ENCODE results near the gene WWOX.

Gene WWOX

DNA sequence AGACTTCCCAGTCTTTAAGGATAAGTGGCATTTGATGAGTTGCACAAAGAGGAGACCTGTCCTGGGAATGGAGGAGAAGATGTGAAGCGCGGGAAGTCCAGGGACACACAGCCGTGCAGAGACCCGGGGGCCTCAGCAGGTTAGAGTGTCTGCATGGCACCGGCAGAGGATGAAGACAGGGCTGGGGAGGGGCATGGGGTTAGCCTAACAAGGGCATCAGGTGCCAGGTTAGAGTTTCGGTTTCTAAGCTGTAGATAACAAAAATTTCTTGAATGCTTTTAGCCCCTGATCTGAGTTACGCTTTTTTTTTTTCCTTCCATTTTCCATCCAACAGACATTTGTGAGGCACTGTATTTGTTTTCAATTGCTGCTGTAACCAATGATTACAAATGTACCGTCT is 906.8 kb downstream of the WWOX start:
- DNase-seq, result peak; percentile 68
- no peak overlapping the region for H3K4me3 ChIP-seq (ENCODE audit: low read length)
- H3K36me3 ChIP-seq (replicated peaks; ENCODE audit: insufficient read depth, low read length), result no peaks in the 10 kb centered on the region
- peak overlapping the region; percentile 44 for H3K9ac ChIP-seq (ENCODE audit: low read length)
- no peaks in the 10 kb centered on the region for H3K9me3 ChIP-seq (replicated peaks; ENCODE audit: insufficient read depth, low read length)
- no peaks in the 10 kb centered on the region for H3K27me3 ChIP-seq (replicated peaks; ENCODE audit: insufficient read depth, low read length)
- no peak for TF ChIP-seq EZH2 (optimal IDR thresholded peaks at IDR 0.05; ENCODE audit: low read depth, low read length)
- TF ChIP-seq EZH2phosphoT487 (IDR thresholded peaks at IDR 0.05; ENCODE audit: low read length), result no peak
- TF ChIP-seq, protein P1, sequence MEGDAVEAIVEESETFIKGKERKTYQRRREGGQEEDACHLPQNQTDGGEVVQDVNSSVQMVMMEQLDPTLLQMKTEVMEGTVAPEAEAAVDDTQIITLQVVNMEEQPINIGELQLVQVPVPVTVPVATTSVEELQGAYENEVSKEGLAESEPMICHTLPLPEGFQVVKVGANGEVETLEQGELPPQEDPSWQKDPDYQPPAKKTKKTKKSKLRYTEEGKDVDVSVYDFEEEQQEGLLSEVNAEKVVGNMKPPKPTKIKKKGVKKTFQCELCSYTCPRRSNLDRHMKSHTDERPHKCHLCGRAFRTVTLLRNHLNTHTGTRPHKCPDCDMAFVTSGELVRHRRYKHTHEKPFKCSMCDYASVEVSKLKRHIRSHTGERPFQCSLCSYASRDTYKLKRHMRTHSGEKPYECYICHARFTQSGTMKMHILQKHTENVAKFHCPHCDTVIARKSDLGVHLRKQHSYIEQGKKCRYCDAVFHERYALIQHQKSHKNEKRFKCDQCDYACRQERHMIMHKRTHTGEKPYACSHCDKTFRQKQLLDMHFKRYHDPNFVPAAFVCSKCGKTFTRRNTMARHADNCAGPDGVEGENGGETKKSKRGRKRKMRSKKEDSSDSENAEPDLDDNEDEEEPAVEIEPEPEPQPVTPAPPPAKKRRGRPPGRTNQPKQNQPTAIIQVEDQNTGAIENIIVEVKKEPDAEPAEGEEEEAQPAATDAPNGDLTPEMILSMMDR (IDR thresholded peaks at IDR 0.05; ENCODE audit: low read length), result no peak
- H3F3A ChIP-seq (ENCODE audit: insufficient read depth, low read length), result peaks cover 20% of the 10 kb centered on the region
- H2AFZ ChIP-seq (ENCODE audit: low read length), result peak overlapping the region; percentile 42; the same call in 1 of the 2 replicates
- H4K20me1 ChIP-seq (ENCODE audit: insufficient read depth, low read length), result no peaks in the 10 kb centered on the region
- H3K4me1 ChIP-seq (ENCODE audit: low read length), result peaks cover 39% of the 10 kb centered on the region
- no peaks in the 10 kb centered on the region for H3K9me2 ChIP-seq (replicated peaks; ENCODE audit: insufficient read depth, low read length)
- peak overlapping the region; percentile 99 for H3K27ac ChIP-seq (ENCODE audit: low read length)
- H3K4me2 ChIP-seq (ENCODE audit: low read depth, low read length), result peak overlapping the region; percentile 49; the same call in 1 of the 2 replicates
- no peaks in the 10 kb centered on the region for H3K79me2 ChIP-seq (ENCODE audit: low read length)

DNA sequence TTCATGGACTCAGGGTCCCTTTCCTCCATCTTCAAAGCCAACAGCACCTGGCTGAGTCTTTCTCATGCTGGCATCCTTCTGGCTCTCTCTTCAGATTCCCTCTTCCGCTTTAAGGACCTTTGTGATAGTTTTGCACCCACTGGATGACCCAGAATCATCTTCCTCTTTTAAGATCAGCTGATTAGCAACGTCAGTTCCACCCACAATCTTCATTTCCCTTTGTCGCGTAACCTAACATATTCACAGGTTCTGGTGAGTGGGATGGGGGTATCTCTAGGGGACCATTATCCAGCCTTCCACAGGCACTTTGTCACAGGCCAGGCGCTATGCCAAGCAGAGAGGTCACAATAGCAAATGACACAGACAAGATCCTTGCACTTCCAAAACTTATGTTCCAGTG is 907.3 kb downstream of the WWOX start:
- H4K20me1 ChIP-seq (ENCODE audit: insufficient read depth, low read length), result no peaks in the 10 kb centered on the region
- peak overlapping the region; percentile 49; the same call in 1 of the 2 replicates for H3K4me2 ChIP-seq (ENCODE audit: low read depth, low read length)
- no peaks in the 10 kb centered on the region for H3K9me3 ChIP-seq (replicated peaks; ENCODE audit: insufficient read depth, low read length)
- no peaks in the 10 kb centered on the region for H3K79me2 ChIP-seq (ENCODE audit: low read length)
- H3K9ac ChIP-seq (ENCODE audit: low read length), result peak overlapping the region; percentile 44
- peak overlapping the region; percentile 42; the same call in 1 of the 2 replicates for H2AFZ ChIP-seq (ENCODE audit: low read length)
- no peaks in the 10 kb centered on the region for H3K27me3 ChIP-seq (replicated peaks; ENCODE audit: insufficient read depth, low read length)
- peak overlapping the region; percentile 99 for H3K27ac ChIP-seq (ENCODE audit: low read length)
- TF ChIP-seq EZH2 (optimal IDR thresholded peaks at IDR 0.05; ENCODE audit: low read depth, low read length) (no peak), EZH2phosphoT487 (IDR thresholded peaks at IDR 0.05; ENCODE audit: low read length) (no peak)
- TF ChIP-seq, protein P1 (IDR thresholded peaks at IDR 0.05; ENCODE audit: low read length), result no peak
- no peak overlapping the region for H3K4me3 ChIP-seq (ENCODE audit: low read length)
- no peaks in the 10 kb centered on the region for H3K9me2 ChIP-seq (replicated peaks; ENCODE audit: insufficient read depth, low read length)
- peaks cover 20% of the 10 kb centered on the region for H3F3A ChIP-seq (ENCODE audit: insufficient read depth, low read length)
- H3K4me1 ChIP-seq (ENCODE audit: low read length), result peaks cover 39% of the 10 kb centered on the region
- H3K36me3 ChIP-seq (replicated peaks; ENCODE audit: insufficient read depth, low read length), result no peaks in the 10 kb centered on the region
- DNase-seq, result no peak

DNA sequence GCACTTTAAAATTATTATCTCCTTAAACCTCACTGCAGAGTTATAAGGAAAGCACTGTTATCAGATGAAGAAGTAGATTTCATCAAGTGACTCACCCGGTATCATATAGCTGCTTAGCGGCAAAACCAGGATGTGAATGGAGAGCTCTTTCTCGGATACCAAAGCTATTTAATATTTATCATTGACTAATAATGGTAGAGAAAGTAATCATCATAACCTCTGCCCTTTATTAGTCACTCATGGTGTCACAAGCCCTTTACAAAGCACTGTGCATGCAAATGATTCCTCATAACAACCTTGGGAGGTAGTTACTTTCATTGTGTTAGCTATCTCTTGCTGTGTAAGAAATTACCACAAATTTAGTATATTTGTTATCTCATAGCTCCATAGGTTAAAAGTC is 908.2 kb downstream of the WWOX start:
- no peak overlapping the region for H3K4me2 ChIP-seq (ENCODE audit: low read depth, low read length)

More for the DNA sequence above, 908.2 kb downstream of the WWOX start:
- Histone ChIP-seq H3K9me2 (replicated peaks; ENCODE audit: insufficient read depth, low read length) (no peaks in the 10 kb centered on the region), H3K79me2 (ENCODE audit: low read length) (no peaks in the 10 kb centered on the region), H3F3A (ENCODE audit: insufficient read depth, low read length) (peaks cover 20% of the 10 kb centered on the region), H3K9me3 (replicated peaks; ENCODE audit: insufficient read depth, low read length) (no peaks in the 10 kb centered on the region), H3K9ac (ENCODE audit: low read length) (no peak overlapping the region), H2AFZ (ENCODE audit: low read length) (no peak overlapping the region), H3K4me3 (ENCODE audit: low read length) (no peak overlapping the region), H3K4me1 (ENCODE audit: low read length) (peaks cover 39% of the 10 kb centered on the region), H4K20me1 (ENCODE audit: insufficient read depth, low read length) (no peaks in the 10 kb centered on the region), H3K27ac (ENCODE audit: low read length) (peak overlapping the region; percentile 99; the same call in 1 of the 2 replicates), H3K27me3 (replicated peaks; ENCODE audit: insufficient read depth, low read length) (no peaks in the 10 kb centered on the region), H3K36me3 (replicated peaks; ENCODE audit: insufficient read depth, low read length) (no peaks in the 10 kb centered on the region)
- DNase-seq, result no peak
- TF ChIP-seq, protein P1 (IDR thresholded peaks at IDR 0.05; ENCODE audit: low read length), result no peak
- TF ChIP-seq EZH2phosphoT487 (IDR thresholded peaks at IDR 0.05; ENCODE audit: low read length) (no peak), EZH2 (optimal IDR thresholded peaks at IDR 0.05; ENCODE audit: low read depth, low read length) (no peak)

Data from MM.1S (cell line).